ENCODE data around the gene LRFN3.

LRFN3 gene

GRCh38 chr19:35992907-35993765 is 57.0 kb downstream of the LRFN3 start:
- H3K9ac ChIP-seq (ENCODE audit: low read depth, low read length): no peak overlapping the region
- H3K27ac ChIP-seq (ENCODE audit: low read depth, low read length): no peak overlapping the region
- H3K9me3 ChIP-seq (ENCODE audit: control insufficient read depth, insufficient read depth, low read length): no peaks in the 10 kb centered on the region
- no peaks in the 10 kb centered on the region for H3K36me3 ChIP-seq (ENCODE audit: control insufficient read depth, insufficient read depth, low read length)
- H3K27me3 ChIP-seq (ENCODE audit: control insufficient read depth, insufficient read depth, low read length): no peaks in the 10 kb centered on the region; the same call in 1 of the 2 replicates
- H3K4me1 ChIP-seq (ENCODE audit: control insufficient read depth, insufficient read depth, low read length): no peaks in the 10 kb centered on the region
- H3K4me3 ChIP-seq (ENCODE audit: low read depth, low read length): no peak overlapping the region

GRCh38 chr19:35993923-35994598 is 57.9 kb downstream of the LRFN3 start:
- Histone ChIP-seq H3K27ac (ENCODE audit: low read depth, low read length) (no peak overlapping the region), H3K9me3 (ENCODE audit: control insufficient read depth, insufficient read depth, low read length) (no peaks in the 10 kb centered on the region), H3K36me3 (ENCODE audit: control insufficient read depth, insufficient read depth, low read length) (no peaks in the 10 kb centered on the region), H3K4me3 (ENCODE audit: low read depth, low read length) (no peak overlapping the region), H3K27me3 (ENCODE audit: control insufficient read depth, insufficient read depth, low read length) (no peaks in the 10 kb centered on the region; the same call in 1 of the 2 replicates), H3K4me1 (ENCODE audit: control insufficient read depth, insufficient read depth, low read length) (no peaks in the 10 kb centered on the region), H3K9ac (ENCODE audit: low read depth, low read length) (no peak overlapping the region)
